Ovary (tissue), 3 donors: ENCODE measurements around the gene CYP46A1.

Experiments
- CTCF ChIP-seq, 3 donors: fragments of 450-650 bp in 2 of 3; fragments of 200-600 bp in 1 of 3; IDR thresholded peaks; one replicate each; pipeline versions ENCODE4 v1.5.1 to v1.8.0; 2016 to 2022; ENCODE audit warnings: antibody characterized with exemption in 3 of 3, mild to moderate bottlenecking in 1 of 3
- POLR2A ChIP-seq: fragments of 450-650 bp; IDR thresholded peaks from one replicate; pipeline ENCODE4 v1.6.1; 2017; ENCODE audit warnings: antibody characterized with exemption, mild to moderate bottlenecking, moderate library complexity
- donor health status: DM: no; HTN: no; CAD: no.

GRCh38 chr14:99693918-99694317, 9.8 kb downstream of the CYP46A1 start:
- no peak for TF ChIP-seq CTCF (IDR thresholded peaks at IDR 0.05)
- no peak for TF ChIP-seq POLR2A
